Measurements from ENCODE around the gene VSTM2B.

The VSTM2B gene

GRCh38 chr19:29587059-29587458 lies 61.3 kb downstream of the VSTM2B start:
- in situ Hi-C loops (cut with MboI; ENCODE audit: low sequenced_read_pairs): no loop called here

DNA sequence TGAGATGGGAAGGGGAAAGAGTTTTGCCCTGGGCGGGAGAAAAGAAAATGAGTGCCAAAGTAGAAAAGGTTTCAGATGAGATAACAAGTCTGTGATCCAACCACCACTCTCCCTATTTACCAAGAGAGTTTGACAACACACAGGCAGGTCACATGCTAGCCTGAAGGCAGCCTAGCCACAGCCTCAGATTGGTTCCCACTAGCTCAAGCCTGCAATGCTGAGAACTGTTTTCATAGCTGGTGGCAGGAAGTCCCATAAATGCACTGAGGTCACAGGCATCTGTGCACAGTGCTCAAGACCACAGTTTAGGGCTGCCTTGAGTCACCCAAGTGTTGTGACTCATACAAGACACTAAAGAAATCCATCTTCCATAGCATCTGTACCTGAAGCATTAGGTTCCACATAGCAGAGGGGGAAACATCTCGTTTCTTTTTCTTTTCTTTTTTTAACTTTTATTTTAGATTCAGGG lies 61.8 kb downstream of the VSTM2B start:
- in situ Hi-C loops (cut with MboI; ENCODE audit: low sequenced_read_pairs): no loop called here

GRCh38 chr19:29588095-29588494 lies 62.3 kb downstream of the VSTM2B start:
- in situ Hi-C loops (cut with MboI; ENCODE audit: low sequenced_read_pairs): no loop called here

DNA sequence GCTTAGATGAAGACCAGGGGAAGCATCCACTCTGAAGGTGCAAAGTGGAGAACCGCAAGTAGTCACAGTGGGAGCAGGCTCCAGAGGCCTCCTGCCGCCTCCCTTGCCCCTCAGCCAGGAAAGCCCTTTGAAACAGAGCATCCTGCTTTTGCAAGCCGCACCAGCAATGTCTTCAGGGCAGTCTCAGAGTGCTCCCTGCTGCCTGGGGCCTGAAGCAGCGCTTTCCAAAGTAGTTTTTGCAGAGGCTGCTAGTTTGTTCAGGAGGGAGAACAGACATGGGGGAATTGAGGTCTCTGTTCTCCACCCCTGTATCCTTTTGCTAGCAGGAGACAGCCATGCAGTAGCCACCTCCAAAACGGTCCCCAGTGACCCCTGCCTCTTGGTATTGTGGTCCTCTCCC lies 64.5 kb downstream of the VSTM2B start:
- in situ Hi-C loops (cut with MboI; ENCODE audit: low sequenced_read_pairs): no loop called here

GRCh38 chr19:29591670-29592069 lies 65.9 kb downstream of the VSTM2B start:
- in situ Hi-C loops (cut with MboI; ENCODE audit: low sequenced_read_pairs): no loop called here

DNA sequence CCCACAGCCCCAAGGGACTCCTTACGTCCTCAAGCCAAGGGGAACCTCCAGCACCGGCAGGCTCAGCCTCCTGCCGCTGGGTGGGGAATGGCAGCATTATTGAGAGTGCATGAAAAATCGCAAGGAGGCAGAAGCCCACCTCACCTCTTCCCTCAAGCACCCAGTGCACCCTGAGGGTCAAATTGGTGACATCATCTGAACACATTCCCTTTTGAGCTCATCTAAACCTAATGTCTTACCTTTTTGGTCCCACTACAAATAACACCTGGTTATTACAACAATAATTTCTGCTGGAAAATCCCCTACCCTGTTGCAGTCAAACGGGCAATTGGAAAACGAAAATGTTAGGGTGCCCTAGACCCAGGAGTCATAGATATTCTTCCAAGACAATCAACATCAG lies 68.1 kb downstream of the VSTM2B start:
- in situ Hi-C loops (cut with MboI; ENCODE audit: low sequenced_read_pairs): no loop called here

GRCh38 chr19:29596080-29596727 lies 70.4 kb downstream of the VSTM2B start:
- in situ Hi-C loops (cut with MboI; ENCODE audit: low sequenced_read_pairs): no loop called here

DNA sequence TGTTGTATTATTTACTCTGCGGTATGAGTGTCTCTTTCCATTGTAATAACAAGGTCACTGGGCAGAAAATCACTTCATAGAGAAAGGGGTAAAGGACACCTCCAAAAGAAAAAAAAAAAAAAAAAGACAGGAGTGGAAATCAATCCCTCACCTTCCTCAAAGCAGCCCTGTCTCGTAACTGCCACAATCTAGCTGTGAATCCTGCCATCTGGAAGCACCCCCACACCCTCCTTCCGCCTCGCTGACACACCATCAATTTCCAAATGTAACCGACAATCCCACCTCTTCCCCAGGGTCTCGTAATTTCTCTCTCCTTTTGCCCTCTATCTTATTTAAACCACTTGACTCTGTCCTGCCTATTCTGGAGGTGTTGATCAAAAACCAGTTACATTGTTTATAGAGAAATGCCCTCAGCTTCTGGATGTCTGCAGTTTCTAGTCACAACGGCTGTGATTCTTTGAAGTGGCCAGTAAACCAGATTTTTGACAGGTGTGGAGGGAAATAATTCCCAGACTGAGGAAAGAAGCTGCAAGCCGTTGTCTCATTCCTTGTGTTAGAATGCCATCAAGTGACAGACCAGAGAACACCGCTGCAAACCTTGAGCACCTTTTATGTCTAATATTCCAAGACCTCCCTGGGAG lies 71.2 kb downstream of the VSTM2B start:
- in situ Hi-C loops (cut with MboI; ENCODE audit: low sequenced_read_pairs): no loop called here

DNA sequence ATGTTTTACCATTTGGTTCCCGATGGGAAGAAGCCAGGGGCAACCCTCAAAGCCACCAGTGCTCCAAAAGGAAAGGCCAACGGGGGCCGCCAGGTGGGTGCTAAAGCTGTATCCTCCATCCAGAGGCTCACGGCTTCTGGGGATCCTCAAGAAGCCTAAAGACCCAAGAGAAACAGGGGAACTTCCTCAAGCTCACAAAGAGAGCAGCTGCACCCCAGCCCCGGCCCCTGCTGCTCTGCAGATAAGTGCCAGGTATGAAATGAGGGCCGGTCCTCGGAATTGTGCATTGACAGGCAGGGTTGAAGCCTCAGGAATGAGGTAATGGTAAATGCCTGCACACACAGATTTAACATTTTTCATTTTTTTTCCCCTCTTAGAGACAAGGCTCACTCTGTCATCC lies 72.2 kb downstream of the VSTM2B start:
- in situ Hi-C loops (cut with MboI; ENCODE audit: low sequenced_read_pairs): no loop called here

DNA sequence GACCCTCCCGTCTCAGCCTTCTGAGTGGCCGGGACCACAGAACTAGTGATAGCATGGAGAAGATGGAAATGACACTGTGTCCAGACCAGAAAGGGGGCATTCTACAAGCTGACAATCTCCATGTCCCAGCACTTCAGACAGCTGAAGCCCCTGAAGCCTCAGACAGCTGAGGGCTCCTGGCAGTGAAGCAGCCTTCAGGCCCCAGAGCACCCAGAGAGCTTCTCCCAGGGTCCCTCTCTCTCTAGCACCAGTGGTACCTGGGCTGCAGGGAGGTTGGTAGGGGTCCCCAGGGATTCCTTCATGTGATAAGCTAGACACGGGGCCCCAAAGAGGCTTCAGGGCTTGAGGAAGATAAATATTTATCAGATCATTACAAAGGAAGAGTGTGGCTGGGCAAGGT lies 72.7 kb downstream of the VSTM2B start:
- in situ Hi-C loops (cut with MboI; ENCODE audit: low sequenced_read_pairs): no loop called here

DNA sequence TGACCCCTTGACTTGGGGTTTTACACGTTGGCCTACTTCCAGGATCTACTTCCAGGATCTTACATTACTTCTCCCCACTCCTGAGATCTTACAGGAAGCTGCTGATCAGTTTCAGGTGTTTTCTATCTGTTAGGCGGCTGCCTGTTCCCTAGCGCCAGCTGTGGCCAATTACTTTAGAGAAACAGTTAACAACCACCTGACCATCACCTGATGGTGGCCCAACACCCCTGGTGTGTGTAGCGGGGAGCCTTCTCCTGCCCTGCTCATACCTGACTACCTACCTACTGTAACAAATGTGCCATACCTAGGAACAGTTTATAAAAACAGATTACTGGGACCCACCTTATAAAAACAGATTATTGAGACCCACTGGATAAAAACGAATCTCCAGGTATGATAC lies 77.5 kb downstream of the VSTM2B start:
- in situ Hi-C loops (cut with MboI; ENCODE audit: low sequenced_read_pairs): no loop called here

- in situ Hi-C loops (cut with MboI; ENCODE audit: low sequenced_read_pairs): no loop called here
These were observed 80.0 kb downstream of the VSTM2B start, which contains the start of gene POP4 for GRCh38 chr19:29605653-29606419. TSS of gene POP4 (plus strand) at chr19:29606283. CDS start at chr19:29606319, 36 bp downstream.

GRCh38 chr19:29606420-29606747 lies 80.6 kb downstream of the VSTM2B start:
- in situ Hi-C loops (cut with MboI; ENCODE audit: low sequenced_read_pairs): no loop called here

- in situ Hi-C loops (cut with MboI; ENCODE audit: low sequenced_read_pairs): no loop called here
These were observed 83.8 kb downstream of the VSTM2B start for GRCh38 chr19:29609636-29610035.

GRCh38 chr19:29610213-29610573 lies 84.4 kb downstream of the VSTM2B start:
- in situ Hi-C loops (cut with MboI; ENCODE audit: low sequenced_read_pairs): no loop called here

DNA sequence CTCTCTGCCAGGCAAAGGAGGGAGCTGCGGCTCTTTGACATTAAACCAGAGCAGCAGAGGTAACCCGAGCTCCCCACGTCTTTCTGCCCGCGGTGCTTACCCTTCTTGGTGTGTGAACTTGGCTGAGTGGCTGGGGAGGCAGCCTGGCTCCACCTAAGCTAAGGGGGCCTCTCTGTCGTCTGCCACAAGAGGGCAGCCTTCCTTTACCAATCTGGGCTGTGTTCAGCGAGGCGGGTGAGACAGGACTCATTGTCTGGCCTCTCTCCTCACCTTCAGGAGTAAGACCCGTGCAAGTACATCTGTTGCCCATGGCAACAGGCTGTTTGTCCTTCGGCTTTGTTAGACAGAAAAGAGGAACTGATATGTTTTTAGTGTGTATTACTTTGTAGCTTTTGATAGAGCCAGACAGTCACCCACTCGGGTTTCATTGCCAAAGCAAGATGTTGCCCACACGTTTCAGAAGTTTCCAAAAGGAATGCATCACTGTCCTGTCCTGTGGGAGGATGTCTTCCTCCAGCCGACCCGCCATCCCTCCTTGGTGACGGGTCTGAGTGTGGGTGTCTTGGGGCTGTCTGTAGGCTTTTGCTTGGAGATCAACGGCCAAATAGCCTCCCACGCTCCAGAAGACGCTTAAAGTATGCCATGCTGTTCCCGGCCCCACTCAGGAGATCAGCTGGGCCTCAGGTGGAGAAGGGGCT lies 84.9 kb downstream of the VSTM2B start:
- in situ Hi-C loops (cut with MboI; ENCODE audit: low sequenced_read_pairs): no loop called here

DNA sequence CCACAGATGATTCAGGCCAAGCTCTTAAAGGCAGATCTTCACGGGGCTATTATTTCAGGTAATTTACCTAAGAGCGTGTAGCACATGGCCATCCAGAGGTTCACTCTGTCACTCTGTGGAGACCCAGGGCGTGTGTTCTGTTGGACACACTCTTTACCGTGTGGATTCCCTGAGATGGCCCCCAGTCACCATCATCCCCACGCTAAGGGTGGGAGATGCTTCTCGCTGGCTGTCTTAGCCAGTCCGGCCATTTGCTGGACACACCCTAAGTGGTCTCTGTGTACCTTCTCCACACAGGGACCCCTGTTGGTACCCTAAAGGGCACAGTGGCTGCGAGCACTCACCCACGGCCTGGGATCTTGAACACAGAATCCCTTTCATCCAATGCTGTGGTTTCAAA lies 86.3 kb downstream of the VSTM2B start:
- in situ Hi-C loops (cut with MboI; ENCODE audit: low sequenced_read_pairs): no loop called here

- in situ Hi-C loops (cut with MboI; ENCODE audit: low sequenced_read_pairs): no loop called here
These were observed 87.2 kb downstream of the VSTM2B start for GRCh38 chr19:29612801-29613595.

DNA sequence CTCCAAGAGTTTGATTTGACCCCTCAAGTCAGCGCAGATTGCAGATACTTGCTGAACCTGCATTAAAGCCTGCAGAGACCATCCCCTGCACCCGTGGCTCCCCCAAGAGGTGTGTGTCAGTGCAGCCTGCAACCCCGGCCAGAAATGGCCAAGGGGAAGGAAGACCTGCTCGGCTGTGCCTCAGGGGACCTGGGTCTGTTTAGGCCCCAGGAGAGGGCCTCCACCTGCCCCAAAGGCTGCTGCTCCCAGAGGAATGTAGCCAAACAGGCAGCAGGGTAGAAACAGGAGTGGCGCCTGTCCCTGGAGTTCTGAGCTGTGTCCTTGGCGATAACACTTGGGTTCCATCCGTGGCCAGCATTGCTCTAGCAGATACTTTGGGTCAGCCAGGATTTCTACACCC lies 88.3 kb downstream of the VSTM2B start:
- in situ Hi-C loops (cut with MboI; ENCODE audit: low sequenced_read_pairs): no loop called here

All from hTERT RPE-1 (cell line).